Neutrophil (primary cell): ENCODE measurements around the gene VCAN.

Source experiments
- H3K27ac ChIP-seq: fragments of 200-600 bp; sonication (generic); 2 replicates; pipeline ENCODE4 v1.5.1; 2016; ENCODE audit warnings: mild to moderate bottlenecking, moderate library complexity
- H3K27me3 ChIP-seq: fragments of 200-600 bp; sonication (generic); 2 replicates; pipeline ENCODE4 v1.6.0; 2016; ENCODE audit warnings: mild to moderate bottlenecking
- H3K36me3 ChIP-seq: fragments of 200-600 bp; sonication (generic); 2 replicates; pipeline ENCODE4 v1.5.1; 2017
- H3K4me1 ChIP-seq, 2 experiments: fragments of 200-600 bp in 1 of 2; sonication (generic) in 1 of 2; 1 replicate in 1 of 2; 2 replicates in 1 of 2; pipeline versions ENCODE4 v1.5.1 to v1.6.1; 2013 to 2016; ENCODE audit warnings: low read depth in 1 of 2, low read length in 1 of 2, mild to moderate bottlenecking in 1 of 2, moderate library complexity in 1 of 2; ENCODE audit not compliant: control insufficient read depth in 1 of 2, insufficient read depth in 1 of 2
- H3K4me3 ChIP-seq, 2 experiments: fragments of 200-600 bp in 1 of 2; sonication (generic) in 1 of 2; 1 replicate in 1 of 2; 2 replicates in 1 of 2; pipeline ENCODE4 v1.5.1; 2013 to 2016; ENCODE audit warnings: low read depth in 1 of 2, low read length in 1 of 2, mild to moderate bottlenecking in 1 of 2, moderate library complexity in 1 of 2
- H3K9me3 ChIP-seq: fragments of 200-600 bp; sonication (generic); 2 replicates; pipeline ENCODE4 v1.5.1; 2016
- TF ChIP-seq, protein P1 (sequence below): fragments of 200-600 bp; sonication (generic); IDR thresholded peaks from 2 replicates; pipeline ENCODE4 v1.5.1; 2016; ENCODE audit warnings: antibody characterized with exemption

Gene VCAN

DNA sequence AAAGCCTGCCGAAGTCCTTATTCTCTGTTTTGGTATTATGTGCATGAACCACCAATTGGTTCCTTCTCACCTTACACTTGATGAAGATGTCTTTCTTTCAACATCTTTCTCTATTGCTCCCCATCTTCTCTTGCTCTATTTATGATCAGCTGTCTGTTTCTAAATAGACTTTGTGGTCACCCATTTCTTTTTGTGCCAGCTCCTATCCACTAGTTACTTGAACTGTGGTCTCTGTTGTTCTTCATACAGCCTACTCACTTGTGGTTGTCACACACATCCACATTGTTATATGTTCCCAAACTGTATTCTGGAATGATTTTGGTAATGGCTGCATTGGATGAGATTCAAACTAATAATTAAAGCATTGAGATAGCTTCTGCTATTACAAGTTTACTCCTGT, 11.4 kb downstream of the VCAN start:
- Histone ChIP-seq H3K4me1 (no peaks in the 10 kb centered on the region), H3K9me3 (no peaks in the 10 kb centered on the region), H3K27ac (no peak overlapping the region), H3K27me3 (peaks cover 35% of the 10 kb centered on the region), H3K36me3 (no peaks in the 10 kb centered on the region), H3K4me3 (no peak overlapping the region)
- TF ChIP-seq, protein P1, sequence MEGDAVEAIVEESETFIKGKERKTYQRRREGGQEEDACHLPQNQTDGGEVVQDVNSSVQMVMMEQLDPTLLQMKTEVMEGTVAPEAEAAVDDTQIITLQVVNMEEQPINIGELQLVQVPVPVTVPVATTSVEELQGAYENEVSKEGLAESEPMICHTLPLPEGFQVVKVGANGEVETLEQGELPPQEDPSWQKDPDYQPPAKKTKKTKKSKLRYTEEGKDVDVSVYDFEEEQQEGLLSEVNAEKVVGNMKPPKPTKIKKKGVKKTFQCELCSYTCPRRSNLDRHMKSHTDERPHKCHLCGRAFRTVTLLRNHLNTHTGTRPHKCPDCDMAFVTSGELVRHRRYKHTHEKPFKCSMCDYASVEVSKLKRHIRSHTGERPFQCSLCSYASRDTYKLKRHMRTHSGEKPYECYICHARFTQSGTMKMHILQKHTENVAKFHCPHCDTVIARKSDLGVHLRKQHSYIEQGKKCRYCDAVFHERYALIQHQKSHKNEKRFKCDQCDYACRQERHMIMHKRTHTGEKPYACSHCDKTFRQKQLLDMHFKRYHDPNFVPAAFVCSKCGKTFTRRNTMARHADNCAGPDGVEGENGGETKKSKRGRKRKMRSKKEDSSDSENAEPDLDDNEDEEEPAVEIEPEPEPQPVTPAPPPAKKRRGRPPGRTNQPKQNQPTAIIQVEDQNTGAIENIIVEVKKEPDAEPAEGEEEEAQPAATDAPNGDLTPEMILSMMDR: no peak

DNA sequence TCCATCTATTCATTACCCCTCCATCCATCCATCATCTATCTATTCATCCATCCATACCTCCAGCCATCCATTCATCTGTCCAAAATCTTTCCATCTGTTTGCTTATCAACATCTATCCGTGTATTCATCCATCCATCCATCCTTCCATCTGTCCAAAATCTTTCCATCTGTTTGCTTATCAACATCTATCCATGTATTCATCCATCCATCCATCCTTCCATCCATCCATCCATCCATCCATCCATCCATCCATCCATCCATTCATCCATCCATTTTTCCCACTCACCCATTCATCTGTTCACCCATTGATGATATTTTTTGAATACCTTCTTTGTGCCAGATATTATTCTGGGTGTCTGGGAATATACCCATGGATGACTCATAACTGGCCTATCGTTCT, 12.8 kb downstream of the VCAN start:
- Histone ChIP-seq H3K4me1 (no peaks in the 10 kb centered on the region), H3K27me3 (peaks cover 24% of the 10 kb centered on the region), H3K9me3 (no peaks in the 10 kb centered on the region), H3K4me3 (no peak overlapping the region), H3K36me3 (no peaks in the 10 kb centered on the region), H3K27ac (no peak overlapping the region)
- TF ChIP-seq, protein P1: no peak

DNA sequence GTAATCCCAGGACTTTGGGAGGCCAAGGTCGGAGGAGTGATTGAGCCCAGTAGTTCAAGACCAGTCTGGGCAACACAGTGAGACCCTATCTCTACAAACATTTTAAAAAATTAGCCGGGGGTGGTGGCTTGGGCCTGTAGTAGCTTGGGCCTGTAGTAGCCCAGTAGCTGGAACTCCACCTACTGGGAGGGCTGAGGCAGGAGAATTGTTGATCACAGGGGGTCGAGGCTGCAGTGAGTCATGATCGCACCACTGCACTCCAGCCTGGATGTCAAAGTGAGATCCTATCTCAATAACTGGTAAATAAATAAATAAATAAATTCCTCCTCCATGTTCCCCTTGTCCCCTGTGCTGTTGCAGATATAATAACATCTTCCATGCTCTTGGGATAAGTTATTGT, 14.3 kb downstream of the VCAN start:
- Histone ChIP-seq H3K9me3 (no peaks in the 10 kb centered on the region), H3K4me1 (no peaks in the 10 kb centered on the region), H3K4me3 (no peak overlapping the region), H3K27ac (no peak overlapping the region), H3K27me3 (peaks cover 8% of the 10 kb centered on the region), H3K36me3 (no peaks in the 10 kb centered on the region)
- TF ChIP-seq, protein P1: no peak

DNA sequence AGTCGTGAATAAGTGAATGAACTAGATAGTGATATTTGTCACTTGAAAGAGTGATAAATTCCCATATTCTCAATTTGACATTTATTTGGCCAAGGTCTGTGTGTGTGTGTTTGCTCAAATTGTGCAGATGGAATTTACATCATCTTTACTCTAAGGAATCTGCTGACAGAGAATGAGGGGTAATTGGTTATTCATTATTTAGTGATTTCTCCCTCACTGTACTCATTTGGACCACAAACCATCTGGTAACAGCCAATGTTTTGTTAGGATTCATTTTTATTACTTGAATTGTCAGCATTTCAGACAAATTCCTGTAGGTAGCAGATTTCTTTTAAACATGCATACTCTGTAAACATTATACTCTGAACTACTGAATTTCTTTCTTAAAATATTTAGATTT, 15.6 kb downstream of the VCAN start:
- TF ChIP-seq, protein P1: no peak
- Histone ChIP-seq H3K9me3 (no peaks in the 10 kb centered on the region), H3K4me1 (no peaks in the 10 kb centered on the region), H3K27ac (no peak overlapping the region), H3K36me3 (no peaks in the 10 kb centered on the region), H3K27me3 (peaks cover 4% of the 10 kb centered on the region), H3K4me3 (no peak overlapping the region)

DNA sequence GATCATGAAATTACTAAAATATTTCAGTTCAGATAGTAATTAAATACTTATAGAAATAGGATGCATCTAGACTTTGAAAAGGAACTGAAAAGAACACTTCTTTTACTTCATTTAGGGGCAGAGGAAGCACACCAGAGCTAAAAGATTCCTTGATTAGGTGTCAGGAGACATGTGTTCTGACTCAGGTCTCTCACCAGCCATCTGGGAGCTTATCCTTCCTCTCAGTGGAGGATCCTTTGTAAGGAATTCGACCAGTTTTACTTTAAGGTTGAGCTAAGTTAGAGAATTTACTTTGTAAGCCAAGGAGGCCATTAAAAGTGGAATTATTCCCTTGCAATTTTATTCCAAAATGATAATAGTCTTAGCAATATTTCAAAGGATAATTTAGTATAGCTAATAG, 16.7 kb downstream of the VCAN start:
- no peaks in the 10 kb centered on the region for H3K36me3 ChIP-seq
- no peaks in the 10 kb centered on the region for H3K27me3 ChIP-seq
- no peak overlapping the region for H3K4me3 ChIP-seq
- TF ChIP-seq, protein P1: no peak
- H3K4me1 ChIP-seq: no peaks in the 10 kb centered on the region
- no peaks in the 10 kb centered on the region for H3K9me3 ChIP-seq
- H3K27ac ChIP-seq: no peak overlapping the region

DNA sequence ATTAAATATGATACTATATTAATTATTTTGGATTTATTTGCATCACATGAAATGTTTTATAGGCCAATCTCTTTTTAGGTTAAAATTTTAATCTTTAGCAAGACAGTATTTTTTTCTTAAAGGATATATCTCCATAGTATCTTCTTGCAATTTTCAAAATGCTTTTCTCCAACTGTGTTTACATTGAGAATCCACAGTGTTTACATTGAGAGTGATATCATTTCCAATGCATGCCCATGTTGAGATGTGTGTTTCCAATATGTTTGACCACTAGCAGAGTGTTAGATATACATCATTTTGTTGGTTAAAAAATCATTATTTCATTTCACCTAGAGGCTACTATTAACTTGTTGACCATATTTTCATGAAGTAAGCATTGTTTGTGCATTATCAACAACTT, 17.3 kb downstream of the VCAN start:
- no peaks in the 10 kb centered on the region for H3K36me3 ChIP-seq
- H3K4me1 ChIP-seq: no peaks in the 10 kb centered on the region
- H3K9me3 ChIP-seq: no peaks in the 10 kb centered on the region
- H3K27ac ChIP-seq: no peak overlapping the region
- no peak overlapping the region for H3K4me3 ChIP-seq
- TF ChIP-seq, protein P1: no peak
- no peaks in the 10 kb centered on the region for H3K27me3 ChIP-seq
